ENCODE results near the gene TBC1D19.
A peak's percentile ranks its signal among the peaks of the same experiment; 100 is the strongest.
"Not testable (repeated sequence)": the region's sequence is repeated elsewhere in the genome, so short reads cannot be mapped to it uniquely, and the experiment has no call there.

The TBC1D19 gene

GRCh38 chr4:26690506-26690905 lies 106.6 kb downstream of the TBC1D19 start:
- DNase-seq = no peak

GRCh38 chr4:26692014-26692726 lies 108.3 kb downstream of the TBC1D19 start:
- no peak for DNase-seq

- not testable (repeated sequence) for DNase-seq
Measured at GRCh38 chr4:26694131-26694530, 110.2 kb downstream of the TBC1D19 start.

GRCh38 chr4:26700110-26700509 lies 116.2 kb downstream of the TBC1D19 start:
- DNase-seq = no peak

GRCh38 chr4:26701095-26701494 lies 117.2 kb downstream of the TBC1D19 start:
- no peak for DNase-seq

- no peak for DNase-seq
Measured at GRCh38 chr4:26701786-26702227, 117.9 kb downstream of the TBC1D19 start.

GRCh38 chr4:26707342-26707741 lies 123.5 kb downstream of the TBC1D19 start:
- no peak for DNase-seq

GRCh38 chr4:26709246-26709645 lies 125.4 kb downstream of the TBC1D19 start:
- no peak for DNase-seq

- DNase-seq = no peak
Measured at GRCh38 chr4:26713563-26714151, 129.8 kb downstream of the TBC1D19 start.

GRCh38 chr4:26715636-26716242 lies 131.9 kb downstream of the TBC1D19 start:
- DNase-seq = no peak

- DNase-seq = no peak
Measured at GRCh38 chr4:26717332-26717731, 133.4 kb downstream of the TBC1D19 start.

- DNase-seq = no peak
Measured at GRCh38 chr4:26719954-26720552, 136.2 kb downstream of the TBC1D19 start.

GRCh38 chr4:26721685-26722084 lies 137.8 kb downstream of the TBC1D19 start:
- no peak for DNase-seq

- peak; percentile 44 for DNase-seq
Measured at GRCh38 chr4:26723216-26723615, 139.3 kb downstream of the TBC1D19 start.

- DNase-seq = no peak
Measured at GRCh38 chr4:26724534-26724933, 140.7 kb downstream of the TBC1D19 start.

GRCh38 chr4:26726655-26727387 lies 142.9 kb downstream of the TBC1D19 start:
- DNase-seq = no peak

- no peak for DNase-seq
Measured at GRCh38 chr4:26727844-26728243, 144.0 kb downstream of the TBC1D19 start.

- DNase-seq = no peak
Measured at GRCh38 chr4:26729027-26729426, 145.1 kb downstream of the TBC1D19 start.

- DNase-seq = no peak
Measured at GRCh38 chr4:26729547-26729946, 145.7 kb downstream of the TBC1D19 start.

GRCh38 chr4:26731351-26732035 lies 147.6 kb downstream of the TBC1D19 start:
- peak; percentile 79 for DNase-seq

GRCh38 chr4:26732356-26732755 lies 148.5 kb downstream of the TBC1D19 start:
- DNase-seq = no peak

GRCh38 chr4:26736621-26737020 lies 152.7 kb downstream of the TBC1D19 start:
- DNase-seq = no peak

- no peak for DNase-seq
Measured at GRCh38 chr4:26737385-26737784, 153.5 kb downstream of the TBC1D19 start.
